ENCODE results near the gene PLEK2.

The PLEK2 gene

DNA sequence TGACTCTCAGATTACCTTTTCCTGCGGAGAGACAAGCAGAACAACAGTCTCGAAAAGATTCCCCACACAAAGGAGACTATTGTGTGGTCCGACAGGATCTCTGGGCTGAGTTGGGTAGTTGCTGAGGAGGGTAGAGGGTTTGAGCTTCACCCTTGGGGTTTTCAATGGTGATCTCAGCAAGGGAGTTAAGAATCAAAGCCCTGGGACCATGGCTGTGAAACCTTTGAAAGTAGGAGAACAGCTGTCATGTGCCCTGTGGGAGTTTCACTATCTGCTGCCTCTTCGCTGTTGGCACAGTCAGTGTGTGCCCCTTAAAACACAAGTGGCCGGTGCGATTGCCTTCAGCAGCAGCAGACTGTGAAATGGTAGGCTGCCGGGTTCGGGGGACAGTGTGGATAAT is 14.2 kb upstream of the PLEK2 start:
- Histone ChIP-seq H3F3A (ENCODE audit: insufficient read depth, low read length) (no peaks in the 10 kb centered on the region), H3K27ac (ENCODE audit: low read depth, low read length, poor library complexity, severe bottlenecking) (no peak overlapping the region), H2AFZ (ENCODE audit: low read length) (no peak overlapping the region), H3K79me2 (ENCODE audit: insufficient read depth, low read length) (no peaks in the 10 kb centered on the region), H3K9me2 (ENCODE audit: low read depth, low read length) (no peaks in the 10 kb centered on the region), H3K9ac (ENCODE audit: low read length) (no peak overlapping the region), H3K4me2 (ENCODE audit: low read length) (no peak overlapping the region), H3K27me3 (ENCODE audit: insufficient read depth, low read length) (0 out of 2 replicates have a peak, but pooled peaks cover 2% of the 10 kb centered on the region), H3K4me3 (ENCODE audit: low read depth, low read length, poor library complexity, severe bottlenecking) (no peak overlapping the region), H3K36me3 (ENCODE audit: insufficient read depth, low read length) (no peaks in the 10 kb centered on the region), H3K4me1 (ENCODE audit: insufficient read depth, low read length, severe bottlenecking) (no peaks in the 10 kb centered on the region), H4K20me1 (ENCODE audit: insufficient read depth, low read length) (no peaks in the 10 kb centered on the region), H3K9me3 (ENCODE audit: low read length) (no peaks in the 10 kb centered on the region)
- TF ChIP-seq, protein P1, sequence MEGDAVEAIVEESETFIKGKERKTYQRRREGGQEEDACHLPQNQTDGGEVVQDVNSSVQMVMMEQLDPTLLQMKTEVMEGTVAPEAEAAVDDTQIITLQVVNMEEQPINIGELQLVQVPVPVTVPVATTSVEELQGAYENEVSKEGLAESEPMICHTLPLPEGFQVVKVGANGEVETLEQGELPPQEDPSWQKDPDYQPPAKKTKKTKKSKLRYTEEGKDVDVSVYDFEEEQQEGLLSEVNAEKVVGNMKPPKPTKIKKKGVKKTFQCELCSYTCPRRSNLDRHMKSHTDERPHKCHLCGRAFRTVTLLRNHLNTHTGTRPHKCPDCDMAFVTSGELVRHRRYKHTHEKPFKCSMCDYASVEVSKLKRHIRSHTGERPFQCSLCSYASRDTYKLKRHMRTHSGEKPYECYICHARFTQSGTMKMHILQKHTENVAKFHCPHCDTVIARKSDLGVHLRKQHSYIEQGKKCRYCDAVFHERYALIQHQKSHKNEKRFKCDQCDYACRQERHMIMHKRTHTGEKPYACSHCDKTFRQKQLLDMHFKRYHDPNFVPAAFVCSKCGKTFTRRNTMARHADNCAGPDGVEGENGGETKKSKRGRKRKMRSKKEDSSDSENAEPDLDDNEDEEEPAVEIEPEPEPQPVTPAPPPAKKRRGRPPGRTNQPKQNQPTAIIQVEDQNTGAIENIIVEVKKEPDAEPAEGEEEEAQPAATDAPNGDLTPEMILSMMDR (IDR thresholded peaks at IDR 0.05; ENCODE audit: low read length): no peak
- TF ChIP-seq EZH2 (IDR thresholded peaks at IDR 0.05; ENCODE audit: borderline replicate concordance, low read length): no peak

DNA sequence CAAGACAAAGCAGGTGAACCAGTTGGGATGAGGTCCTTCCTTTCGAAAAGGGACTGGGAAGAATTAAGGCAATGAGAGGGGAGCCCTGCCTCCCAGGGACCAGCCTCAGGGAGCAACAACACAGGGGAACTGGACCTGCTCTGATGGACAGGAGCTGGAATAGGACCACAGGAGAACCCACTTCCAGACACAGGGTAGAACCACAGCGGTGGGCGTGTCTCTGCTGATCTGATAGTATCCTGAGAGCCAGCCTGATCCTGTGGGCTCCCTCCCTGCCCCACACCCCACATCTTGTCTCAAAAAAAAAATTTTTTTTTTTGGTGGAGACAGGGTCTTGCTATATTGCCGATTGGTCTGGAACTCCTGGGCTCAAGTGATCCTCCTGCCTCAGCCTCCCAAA is 13.6 kb upstream of the PLEK2 start:
- Histone ChIP-seq H3K4me2 (ENCODE audit: low read length) (no peak overlapping the region), H3K4me1 (ENCODE audit: insufficient read depth, low read length, severe bottlenecking) (no peaks in the 10 kb centered on the region), H3F3A (ENCODE audit: insufficient read depth, low read length) (no peaks in the 10 kb centered on the region), H3K36me3 (ENCODE audit: insufficient read depth, low read length) (no peaks in the 10 kb centered on the region), H3K27ac (ENCODE audit: low read depth, low read length, poor library complexity, severe bottlenecking) (no peak overlapping the region), H3K9me2 (ENCODE audit: low read depth, low read length) (no peaks in the 10 kb centered on the region), H3K79me2 (ENCODE audit: insufficient read depth, low read length) (no peaks in the 10 kb centered on the region), H3K4me3 (ENCODE audit: low read depth, low read length, poor library complexity, severe bottlenecking) (no peak overlapping the region), H2AFZ (ENCODE audit: low read length) (no peak overlapping the region), H3K9ac (ENCODE audit: low read length) (no peak overlapping the region), H4K20me1 (ENCODE audit: insufficient read depth, low read length) (no peaks in the 10 kb centered on the region), H3K27me3 (ENCODE audit: insufficient read depth, low read length) (0 out of 2 replicates have a peak, but pooled peaks cover 2% of the 10 kb centered on the region), H3K9me3 (ENCODE audit: low read length) (no peaks in the 10 kb centered on the region)
- no peak for TF ChIP-seq EZH2 (IDR thresholded peaks at IDR 0.05; ENCODE audit: borderline replicate concordance, low read length)
- TF ChIP-seq, protein P1 (IDR thresholded peaks at IDR 0.05; ENCODE audit: low read length): no peak

DNA sequence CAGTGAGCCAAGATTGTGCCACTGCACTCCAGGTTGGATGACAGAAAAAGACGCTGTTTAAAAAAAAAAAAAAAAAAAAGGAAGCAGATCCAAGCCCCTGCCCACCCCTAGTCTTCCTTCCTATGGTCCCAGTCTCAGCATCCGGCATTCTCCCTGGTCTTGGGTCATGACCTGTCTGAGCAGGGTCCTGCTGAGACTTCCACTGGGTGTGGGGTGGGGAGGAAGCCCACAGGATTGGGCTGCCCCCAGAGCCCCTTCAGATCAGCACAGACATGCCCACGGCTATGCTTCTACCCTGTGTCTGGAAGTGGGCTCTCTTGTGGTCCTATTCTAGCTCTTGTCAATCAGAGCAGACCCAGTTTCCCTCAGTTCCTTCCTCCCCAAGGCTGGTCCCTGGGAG is 12.6 kb upstream of the PLEK2 start:
- no peaks in the 10 kb centered on the region for H3F3A ChIP-seq (ENCODE audit: insufficient read depth, low read length)
- H3K4me3 ChIP-seq (ENCODE audit: low read depth, low read length, poor library complexity, severe bottlenecking): no peak overlapping the region
- no peaks in the 10 kb centered on the region for H3K27me3 ChIP-seq (ENCODE audit: insufficient read depth, low read length)
- no peaks in the 10 kb centered on the region for H3K4me1 ChIP-seq (ENCODE audit: insufficient read depth, low read length, severe bottlenecking)
- H3K79me2 ChIP-seq (ENCODE audit: insufficient read depth, low read length): no peaks in the 10 kb centered on the region
- H3K27ac ChIP-seq (ENCODE audit: low read depth, low read length, poor library complexity, severe bottlenecking): no peak overlapping the region
- TF ChIP-seq, protein P1 (IDR thresholded peaks at IDR 0.05; ENCODE audit: low read length): no peak
- TF ChIP-seq EZH2 (IDR thresholded peaks at IDR 0.05; ENCODE audit: borderline replicate concordance, low read length): no peak
- H3K36me3 ChIP-seq (ENCODE audit: insufficient read depth, low read length): no peaks in the 10 kb centered on the region
- no peak overlapping the region for H2AFZ ChIP-seq (ENCODE audit: low read length)
- H3K9me3 ChIP-seq (ENCODE audit: low read length): no peaks in the 10 kb centered on the region
- H3K9ac ChIP-seq (ENCODE audit: low read length): no peak overlapping the region
- H4K20me1 ChIP-seq (ENCODE audit: insufficient read depth, low read length): no peaks in the 10 kb centered on the region
- no peaks in the 10 kb centered on the region for H3K9me2 ChIP-seq (ENCODE audit: low read depth, low read length)
- H3K4me2 ChIP-seq (ENCODE audit: low read length): no peak overlapping the region
